RWPE2 (cell line): ENCODE data around the gene SDK2.

Experiments used
- ATAC-seq: fragments of 200-7000 bp; cut with Tn5 transposase; 3 replicates; pipeline ENCODE4 v1.9.1; 2021; ENCODE audit warnings: low read depth
- DNase-seq: peaks from one replicate; pipeline ENCODE4 v3.0.0-alpha.2; 2020; ENCODE audit warnings: low spot score
- H3K27ac ChIP-seq: fragments of 450-650 bp; 2 replicates; pipeline ENCODE4 v1.5.1; 2017; ENCODE audit warnings: mild to moderate bottlenecking; ENCODE audit not compliant: poor library complexity, severe bottlenecking
- H3K27me3 ChIP-seq: fragments of 250-450 bp; sonication (Bioruptor Pico); 2 replicates; pipeline ENCODE4 v1.5.1; 2021; ENCODE audit warnings: mild to moderate bottlenecking, moderate library complexity; ENCODE audit not compliant: insufficient read depth, poor library complexity, severe bottlenecking
- H3K36me3 ChIP-seq: fragments of 250-450 bp; sonication (Bioruptor Pico); 2 replicates; pipeline ENCODE4 v1.5.1; 2020; ENCODE audit warnings: low read depth, mild to moderate bottlenecking, moderate library complexity
- H3K4me1 ChIP-seq: fragments of 250-450 bp; sonication (Bioruptor Pico); 2 replicates; pipeline ENCODE4 v1.5.1; 2021; ENCODE audit warnings: mild to moderate bottlenecking, moderate library complexity; ENCODE audit not compliant: insufficient read depth, poor library complexity, severe bottlenecking
- H3K4me3 ChIP-seq: fragments of 250-450 bp; sonication (Bioruptor Pico); 2 replicates; pipeline ENCODE4 v1.5.1; 2021; ENCODE audit warnings: mild to moderate bottlenecking, moderate library complexity; ENCODE audit not compliant: severe bottlenecking
- H3K9me3 ChIP-seq: fragments of 250-450 bp; sonication (Bioruptor Pico); 2 replicates; pipeline ENCODE4 v1.5.1; 2021; ENCODE audit warnings: mild to moderate bottlenecking, moderate library complexity; ENCODE audit not compliant: severe bottlenecking
- CTCF ChIP-seq: fragments of 450-650 bp; IDR thresholded peaks from one replicate; pipeline ENCODE4 v1.5.1; 2017; ENCODE audit warnings: mild to moderate bottlenecking, moderate library complexity; ENCODE audit not compliant: poor library complexity, severe bottlenecking

The SDK2 gene

GRCh38 chr17:73648543-73648820 is 4.2 kb upstream of the SDK2 start:
- DNase-seq: no peak
- TF ChIP-seq CTCF: no peak
- H3K27me3 ChIP-seq: peaks cover 35% of the 10 kb centered on the region

GRCh38 chr17:73647772-73648542 is 3.7 kb upstream of the SDK2 start:
- H3K27me3 ChIP-seq: peaks cover 40% of the 10 kb centered on the region
- H3K4me1 ChIP-seq: no peaks in the 10 kb centered on the region
- no peak overlapping the region for H3K27ac ChIP-seq
- DNase-seq (no peak), ATAC-seq (no peak)
- no peak for TF ChIP-seq CTCF
- H3K36me3 ChIP-seq: no peaks in the 10 kb centered on the region
- H3K4me3 ChIP-seq: no peak overlapping the region
- no peaks in the 10 kb centered on the region for H3K9me3 ChIP-seq

More at GRCh38 chr17:73648543-73648820, 4.2 kb upstream of the SDK2 start:
- no peak for ATAC-seq
- Histone ChIP-seq H3K9me3 (peaks cover 1% of the 10 kb centered on the region), H3K36me3 (no peaks in the 10 kb centered on the region), H3K27ac (no peak overlapping the region), H3K4me3 (no peak overlapping the region), H3K4me1 (no peaks in the 10 kb centered on the region)

- peaks cover 41% of the 10 kb centered on the region for H3K27me3 ChIP-seq
Measured at GRCh38 chr17:73647301-73647695, 3.1 kb upstream of the SDK2 start.

GRCh38 chr17:73646409-73647300 is 2.4 kb upstream of the SDK2 start:
- Histone ChIP-seq H3K4me1 (no peaks in the 10 kb centered on the region), H3K27ac (no peak overlapping the region), H3K9me3 (no peaks in the 10 kb centered on the region), H3K4me3 (no peak overlapping the region), H3K36me3 (no peaks in the 10 kb centered on the region), H3K27me3 (peaks cover 41% of the 10 kb centered on the region)
- no peak for DNase-seq
- no peak for TF ChIP-seq CTCF
- ATAC-seq: no peak

More at GRCh38 chr17:73647301-73647695, 3.1 kb upstream of the SDK2 start:
- no peak for TF ChIP-seq CTCF
- no peak overlapping the region for H3K27ac ChIP-seq
- DNase-seq (no peak), ATAC-seq (no peak)
- no peaks in the 10 kb centered on the region for H3K9me3 ChIP-seq
- H3K4me3 ChIP-seq: no peak overlapping the region
- no peaks in the 10 kb centered on the region for H3K36me3 ChIP-seq
- H3K4me1 ChIP-seq: no peaks in the 10 kb centered on the region
